ENCODE data around the gene PROM1. TPM values are rescaled to one million over a fixed set of nuclear protein-coding genes. Genes with fewer than 3 reads are reported as not detected.
A peak's percentile ranks its signal among the peaks of the same experiment; 100 is the strongest.

The PROM1 gene
- total RNA-seq, 1 experiment from 2014 or later = 65.1 TPM

- Mint-ChIP-seq H3K4me1 (peaks cover 19% of the 10 kb centered on the region), H3K27me3 (ENCODE audit: low read depth) (no peaks in the 10 kb centered on the region), H3K4me3 (no peak overlapping the region), H3K36me3 (peaks cover 13% of the 10 kb centered on the region), H3K9me3 (no peaks in the 10 kb centered on the region), H3K27ac (peak overlapping the region; percentile 26; the same call in 1 of the 2 replicates)
- POLR2A ChIA-PET = no interaction called here
- DNase-seq (ENCODE audit: low spot score) (no peak), ATAC-seq (no peak)
- CTCF ChIA-PET = interaction anchor here (1.1 kb wide), 1 partner anchor 101 kb away, joined by 3 read pairs; no protein-coding TSS in a partner anchor
- no peak for TF ChIP-seq AFF4 (CRISPR knock-in tag; IDR thresholded peaks at IDR 0.05; ENCODE audit: borderline replicate concordance)
- TF ChIP-seq ATF2 (CRISPR knock-in tag; IDR thresholded peaks at IDR 0.05; ENCODE audit: borderline replicate concordance, low read depth) = no peak
- no peak for TF ChIP-seq E2F1 (CRISPR knock-in tag; IDR thresholded peaks at IDR 0.05)
- TF ChIP-seq ZNF671 (CRISPR knock-in tag; IDR thresholded peaks at IDR 0.05) = no peak
These were observed 27.0 kb downstream of the PROM1 start for GRCh38 chr4:16056681-16057385.

- ChIA-PET CTCF (no interaction called here), POLR2A (no interaction called here)
- no peaks in the 10 kb centered on the region for H3K9me3 Mint-ChIP-seq
- no peak overlapping the region for H3K4me3 Mint-ChIP-seq
- no peaks in the 10 kb centered on the region for H3K27me3 Mint-ChIP-seq (ENCODE audit: low read depth)
- peaks cover 6% of the 10 kb centered on the region for H3K36me3 Mint-ChIP-seq
- ATAC-seq (no peak), DNase-seq (ENCODE audit: low spot score) (no peak)
- peaks cover 21% of the 10 kb centered on the region for H3K4me1 Mint-ChIP-seq
- peak overlapping the region; percentile 59 for H3K27ac Mint-ChIP-seq
- TF ChIP-seq ZBTB43 (CRISPR knock-in tag; IDR thresholded peaks at IDR 0.05) (no peak), ZNF281 (CRISPR knock-in tag; IDR thresholded peaks at IDR 0.05) (no peak), NFATC4 (CRISPR knock-in tag; IDR thresholded peaks at IDR 0.05) (no peak), SOX15 (CRISPR knock-in tag; IDR thresholded peaks at IDR 0.05) (no peak), TEAD1 (CRISPR knock-in tag; IDR thresholded peaks at IDR 0.05) (no peak), SMAD3 (CRISPR knock-in tag; IDR thresholded peaks at IDR 0.05; ENCODE audit: borderline replicate concordance) (no peak), ERG (CRISPR knock-in tag; IDR thresholded peaks at IDR 0.05) (no peak), ZBTB21 (CRISPR knock-in tag; IDR thresholded peaks at IDR 0.05; ENCODE audit: borderline replicate concordance) (no peak), SP1 (CRISPR knock-in tag; conservative IDR thresholded peaks at IDR 0.05) (no peak), ATF6 (CRISPR knock-in tag; IDR thresholded peaks at IDR 0.05) (no peak), ZMAT4 (CRISPR knock-in tag; IDR thresholded peaks at IDR 0.05) (no peak), CREM (CRISPR knock-in tag; IDR thresholded peaks at IDR 0.05) (no peak), KAT7 (CRISPR knock-in tag; IDR thresholded peaks at IDR 0.05; ENCODE audit: borderline replicate concordance) (no peak), MYBL2 (CRISPR knock-in tag; IDR thresholded peaks at IDR 0.05) (no peak)
These were observed 27.9 kb downstream of the PROM1 start for GRCh38 chr4:16055873-16056272.
